ENCODE measurements around the gene STT3A. TPM values are rescaled to one million over a fixed set of nuclear protein-coding genes. Genes with fewer than 3 reads are reported as not detected.
"Not testable (repeated sequence)": the region's sequence is repeated elsewhere in the genome, so short reads cannot be mapped to it uniquely, and the experiment has no call there.

Gene STT3A
- total RNA-seq, 1 donor from 2014 or later, result 187 TPM

DNA sequence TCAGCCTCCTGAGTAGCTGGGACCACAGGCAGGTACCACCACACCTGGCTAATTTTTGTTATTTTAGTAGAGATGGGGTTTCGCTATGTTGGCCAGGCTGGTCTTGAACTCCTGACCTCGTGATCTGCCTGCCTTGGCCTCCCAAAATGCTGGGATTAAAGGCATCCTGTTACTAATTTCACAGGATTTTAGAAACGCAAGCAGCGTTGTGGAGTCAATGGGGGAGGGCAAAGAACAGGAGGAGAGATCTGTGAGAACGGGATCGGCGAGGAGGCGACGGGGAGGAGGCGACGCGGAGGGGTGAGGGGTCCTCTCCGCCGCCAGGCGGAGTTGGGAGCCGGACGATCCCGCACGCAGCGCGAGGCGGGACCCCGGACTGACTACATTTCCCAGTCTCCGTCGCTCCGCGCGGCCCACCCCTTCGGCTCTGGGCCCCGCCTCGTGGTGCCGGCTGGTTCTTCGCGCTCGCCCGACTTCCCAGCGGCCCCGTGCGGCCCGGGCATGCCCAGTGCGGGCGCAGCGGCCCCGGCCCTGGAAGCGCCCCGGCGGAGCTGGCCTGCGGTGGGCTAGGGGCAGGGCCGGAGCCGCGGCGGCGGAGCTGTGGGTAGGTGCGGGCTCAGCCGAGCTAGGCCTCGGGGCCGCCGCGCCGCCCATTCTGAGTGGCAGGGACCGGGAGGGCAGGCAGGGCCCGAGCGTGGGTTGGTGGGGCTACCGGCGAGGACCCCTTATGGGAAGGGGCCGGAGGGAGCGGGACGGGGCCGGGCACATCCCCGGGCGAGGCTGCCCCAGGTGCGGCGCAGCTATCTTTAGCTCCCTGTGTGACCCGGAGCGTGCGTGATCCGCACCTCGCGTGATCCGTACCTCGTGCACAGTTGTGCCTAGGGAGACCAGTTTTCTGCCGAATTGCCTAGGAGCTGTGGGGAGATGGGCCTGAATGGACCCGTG is 23.4 kb upstream of the STT3A start, which contains the start of gene EI24:
Gene EI24 (plus strand): TSS at position 508 of the 945 bp plus-strand sequence. CDS start 3,051 bp downstream, outside the sequence.
- peak; percentile 67 for TF ChIP-seq CTCF (IDR thresholded peaks at IDR 0.05; ENCODE audit: insufficient read depth, low read length, poor library complexity, severe bottlenecking)
- peak; percentile 57 for DNase-seq (ENCODE audit: low read depth)
- peak within 1 kb of the TSS; percentile 84 for H3K4me3 ChIP-seq (ENCODE audit: low read depth, low read length)
- no peaks in the 10 kb centered on the region for H3K27me3 ChIP-seq (ENCODE audit: control insufficient read depth, insufficient read depth, low read length)
- H3K36me3 ChIP-seq (ENCODE audit: control insufficient read depth, insufficient read depth, low read length), result no peaks in the 10 kb centered on the region

- Histone ChIP-seq H3K27me3 (ENCODE audit: control insufficient read depth, insufficient read depth, low read length) (no peaks in the 10 kb centered on the region), H3K36me3 (ENCODE audit: control insufficient read depth, insufficient read depth, low read length) (no peaks in the 10 kb centered on the region), H3K4me3 (ENCODE audit: low read depth, low read length) (peak overlapping the region; percentile 84)
- no peak for TF ChIP-seq CTCF (IDR thresholded peaks at IDR 0.05; ENCODE audit: insufficient read depth, low read length, poor library complexity, severe bottlenecking)
- DNase-seq (ENCODE audit: low read depth), result no peak
Measured at GRCh38 chr11:125569915-125570621, 22.6 kb upstream of the STT3A start.

GRCh38 chr11:125570952-125571351 is 21.7 kb upstream of the STT3A start:
- DNase-seq (ENCODE audit: low read depth), result no peak
- Histone ChIP-seq H3K4me3 (ENCODE audit: low read depth, low read length) (no peak overlapping the region), H3K27me3 (ENCODE audit: control insufficient read depth, insufficient read depth, low read length) (no peaks in the 10 kb centered on the region), H3K36me3 (ENCODE audit: control insufficient read depth, insufficient read depth, low read length) (peaks cover 2% of the 10 kb centered on the region)
- TF ChIP-seq CTCF (IDR thresholded peaks at IDR 0.05; ENCODE audit: insufficient read depth, low read length, poor library complexity, severe bottlenecking), result no peak

GRCh38 chr11:125572916-125573315 is 19.7 kb upstream of the STT3A start:
- peaks cover 2% of the 10 kb centered on the region for H3K36me3 ChIP-seq (ENCODE audit: control insufficient read depth, insufficient read depth, low read length)
- TF ChIP-seq CTCF (IDR thresholded peaks at IDR 0.05; ENCODE audit: insufficient read depth, low read length, poor library complexity, severe bottlenecking), result no peak
- no peak for DNase-seq (ENCODE audit: low read depth)

GRCh38 chr11:125577181-125577580 is 15.5 kb upstream of the STT3A start:
- H3K4me3 ChIP-seq (ENCODE audit: low read depth, low read length); H3K36me3 ChIP-seq (ENCODE audit: control insufficient read depth, insufficient read depth, low read length); DNase-seq (ENCODE audit: low read depth); H3K27me3 ChIP-seq (ENCODE audit: control insufficient read depth, insufficient read depth, low read length): not testable (repeated sequence)

More at GRCh38 chr11:125572916-125573315, 19.7 kb upstream of the STT3A start:
- H3K27me3 ChIP-seq (ENCODE audit: control insufficient read depth, insufficient read depth, low read length), result no peaks in the 10 kb centered on the region
- H3K4me3 ChIP-seq (ENCODE audit: low read depth, low read length), result no peak overlapping the region

GRCh38 chr11:125578783-125579182 is 13.9 kb upstream of the STT3A start:
- Histone ChIP-seq H3K36me3 (ENCODE audit: control insufficient read depth, insufficient read depth, low read length) (peaks cover 2% of the 10 kb centered on the region), H3K27me3 (ENCODE audit: control insufficient read depth, insufficient read depth, low read length) (no peaks in the 10 kb centered on the region), H3K4me3 (ENCODE audit: low read depth, low read length) (no peak overlapping the region)
- no peak for TF ChIP-seq CTCF (IDR thresholded peaks at IDR 0.05; ENCODE audit: insufficient read depth, low read length, poor library complexity, severe bottlenecking)
- DNase-seq (ENCODE audit: low read depth), result no peak
